ENCODE data around the gene CHST8.

DNA sequence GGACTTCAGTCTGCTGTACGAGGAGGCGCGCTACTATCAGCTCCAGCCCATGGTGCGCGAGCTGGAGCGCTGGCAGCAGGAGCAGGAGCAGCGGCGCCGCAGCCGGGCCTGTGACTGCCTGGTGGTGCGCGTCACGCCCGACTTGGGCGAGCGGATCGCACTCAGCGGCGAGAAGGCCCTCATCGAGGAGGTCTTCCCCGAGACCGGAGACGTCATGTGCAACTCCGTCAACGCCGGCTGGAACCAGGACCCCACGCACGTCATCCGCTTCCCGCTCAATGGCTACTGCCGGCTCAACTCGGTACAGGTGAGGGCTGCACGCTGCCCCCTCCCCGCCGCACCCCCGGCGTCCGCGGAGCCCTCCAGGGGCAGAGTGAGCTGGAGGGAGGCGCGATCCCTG lies 189.5 kb downstream of the CHST8 start:
- no peak for TF ChIP-seq TAF1 (IDR thresholded peaks at IDR 0.05; ENCODE audit: borderline replicate concordance, insufficient read depth, low read length)
- no peak for TF ChIP-seq POLR2AphosphoS5 (IDR thresholded peaks at IDR 0.05; ENCODE audit: low read depth, low read length)
- TF ChIP-seq, protein P1, sequence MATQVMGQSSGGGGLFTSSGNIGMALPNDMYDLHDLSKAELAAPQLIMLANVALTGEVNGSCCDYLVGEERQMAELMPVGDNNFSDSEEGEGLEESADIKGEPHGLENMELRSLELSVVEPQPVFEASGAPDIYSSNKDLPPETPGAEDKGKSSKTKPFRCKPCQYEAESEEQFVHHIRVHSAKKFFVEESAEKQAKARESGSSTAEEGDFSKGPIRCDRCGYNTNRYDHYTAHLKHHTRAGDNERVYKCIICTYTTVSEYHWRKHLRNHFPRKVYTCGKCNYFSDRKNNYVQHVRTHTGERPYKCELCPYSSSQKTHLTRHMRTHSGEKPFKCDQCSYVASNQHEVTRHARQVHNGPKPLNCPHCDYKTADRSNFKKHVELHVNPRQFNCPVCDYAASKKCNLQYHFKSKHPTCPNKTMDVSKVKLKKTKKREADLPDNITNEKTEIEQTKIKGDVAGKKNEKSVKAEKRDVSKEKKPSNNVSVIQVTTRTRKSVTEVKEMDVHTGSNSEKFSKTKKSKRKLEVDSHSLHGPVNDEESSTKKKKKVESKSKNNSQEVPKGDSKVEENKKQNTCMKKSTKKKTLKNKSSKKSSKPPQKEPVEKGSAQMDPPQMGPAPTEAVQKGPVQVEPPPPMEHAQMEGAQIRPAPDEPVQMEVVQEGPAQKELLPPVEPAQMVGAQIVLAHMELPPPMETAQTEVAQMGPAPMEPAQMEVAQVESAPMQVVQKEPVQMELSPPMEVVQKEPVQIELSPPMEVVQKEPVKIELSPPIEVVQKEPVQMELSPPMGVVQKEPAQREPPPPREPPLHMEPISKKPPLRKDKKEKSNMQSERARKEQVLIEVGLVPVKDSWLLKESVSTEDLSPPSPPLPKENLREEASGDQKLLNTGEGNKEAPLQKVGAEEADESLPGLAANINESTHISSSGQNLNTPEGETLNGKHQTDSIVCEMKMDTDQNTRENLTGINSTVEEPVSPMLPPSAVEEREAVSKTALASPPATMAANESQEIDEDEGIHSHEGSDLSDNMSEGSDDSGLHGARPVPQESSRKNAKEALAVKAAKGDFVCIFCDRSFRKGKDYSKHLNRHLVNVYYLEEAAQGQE (IDR thresholded peaks at IDR 0.05; ENCODE audit: insufficient read depth in 1 of 2, low read depth in 2 of 2, low read length in 2 of 2), result no peak
- TF ChIP-seq SIN3A (IDR thresholded peaks at IDR 0.05; ENCODE audit: borderline replicate concordance, insufficient read depth, low read length), result no peak
